Kidney capillary endothelial cell (primary cell): ENCODE results near the gene IQCN.
"Not testable (repeated sequence)": the region's sequence is repeated elsewhere in the genome, so short reads cannot be mapped to it uniquely, and the experiment has no call there.

Source experiments
- DNase-seq: peaks from one replicate; pipeline ENCODE4 v3.0.0-alpha.2; 2018; ENCODE audit warnings: low spot score

The IQCN gene

GRCh38 chr19:18214779-18215433 lies 59.3 kb downstream of the IQCN start:
- DNase-seq, result no peak

- DNase-seq, result no peak
Observed at GRCh38 chr19:18211683-18212082, 62.6 kb downstream of the IQCN start.

- DNase-seq, result not testable (repeated sequence)
Observed at GRCh38 chr19:18209912-18210311, 64.3 kb downstream of the IQCN start.

- no peak for DNase-seq
Observed at GRCh38 chr19:18208098-18208951, 65.9 kb downstream of the IQCN start.
